ENCODE data around the gene PLA2G4F. TPM values are rescaled to one million over a fixed set of nuclear protein-coding genes. Genes with fewer than 3 reads are reported as not detected.

PLA2G4F gene
- total and polyA plus RNA-seq, 7 donors: 0.20 to 5.3 (median 1.9) TPM

- no peaks in the 10 kb centered on the region for H3K9me3 ChIP-seq
- no peak for ATAC-seq
- no peak overlapping the region for H3K27ac ChIP-seq
- H3K27me3 ChIP-seq (ENCODE audit: insufficient read depth in 3 of 3, low read length in 2 of 3): peaks cover 0 to 6% (median 0%) of the 10 kb centered on the region in 3 donors
- no peak for TF ChIP-seq CTCF (IDR thresholded peaks at IDR 0.05)
- H3K36me3 ChIP-seq (ENCODE audit: insufficient read depth in 1 of 2, low read depth in 1 of 2): no peaks in the 10 kb centered on the region
- no peak for DNase-seq
- WGBS, 3 donors: 92 to 97% (median 95%) methylated on average over 3 of the region's 3 CpGs
- H3K4me3 ChIP-seq: no peak overlapping the region
- H3K4me1 ChIP-seq: no peaks in the 10 kb centered on the region
- intact Hi-C loops (cut with DNase I): no loop called here
Measured at GRCh38 chr15:42123546-42123945, 32.9 kb downstream of the PLA2G4F start.

DNA sequence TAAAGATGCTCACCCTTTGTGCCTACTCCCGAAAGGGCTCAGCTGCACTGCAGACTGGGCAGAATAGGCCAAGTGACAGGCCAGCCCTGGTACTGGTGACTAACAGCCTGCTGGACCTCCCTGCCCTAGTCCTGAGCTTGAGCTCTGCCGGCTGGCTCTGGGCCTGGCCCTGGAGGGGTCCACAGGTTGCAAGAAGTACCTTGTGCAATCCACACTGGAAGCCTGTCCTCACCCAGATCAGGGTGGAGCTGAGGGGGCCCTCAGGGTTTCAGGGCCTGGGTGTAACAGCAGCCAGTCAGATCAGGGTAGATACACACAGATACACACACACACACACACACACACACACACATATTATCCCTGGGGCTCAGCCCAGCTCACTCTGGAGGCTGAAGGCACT, 34.8 kb downstream of the PLA2G4F start:
- Histone ChIP-seq H3K4me1 (no peaks in the 10 kb centered on the region), H3K27me3 (ENCODE audit: insufficient read depth in 3 of 3, low read length in 2 of 3) (no peaks in the 10 kb centered on the region), H3K36me3 (ENCODE audit: insufficient read depth in 1 of 2, low read depth in 1 of 2) (no peaks in the 10 kb centered on the region), H3K27ac (no peak overlapping the region), H3K9me3 (no peaks in the 10 kb centered on the region), H3K4me3 (no peak overlapping the region)
- intact Hi-C loops (cut with DNase I): no loop called here
- no peak for DNase-seq
- WGBS, 3 donors: 46 to 67% (median 49%) methylated on average over 2 of the region's 2 CpGs
- peak in 1 of 4 donors; percentile 37 for ATAC-seq
- TF ChIP-seq CTCF (IDR thresholded peaks at IDR 0.05): no peak

DNA sequence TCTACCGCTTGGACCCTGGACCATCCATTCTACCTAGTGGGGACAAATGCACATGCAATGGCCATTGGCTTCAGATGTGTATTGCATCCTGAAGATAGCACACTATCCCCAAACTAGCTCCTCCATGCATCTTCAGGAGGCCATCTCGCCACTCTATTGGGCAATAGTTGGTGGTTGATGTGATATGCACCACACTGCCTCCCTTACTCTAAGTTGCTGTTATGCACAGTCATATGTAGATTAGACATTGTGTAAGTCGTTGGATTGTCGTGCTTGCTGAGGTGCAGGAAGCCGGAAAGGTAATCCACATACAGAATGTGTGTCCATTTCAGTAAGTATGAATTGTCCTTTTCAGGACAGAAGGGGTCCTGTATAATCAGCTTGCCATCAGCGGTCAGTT, 35.4 kb downstream of the PLA2G4F start:
- no peaks in the 10 kb centered on the region for H3K9me3 ChIP-seq
- H3K27me3 ChIP-seq (ENCODE audit: insufficient read depth in 3 of 3, low read length in 2 of 3): no peaks in the 10 kb centered on the region
- no peaks in the 10 kb centered on the region for H3K4me1 ChIP-seq
- ATAC-seq (no peak), DNase-seq (no peak)
- no peak overlapping the region for H3K27ac ChIP-seq
- no peak for TF ChIP-seq CTCF (IDR thresholded peaks at IDR 0.05)
- intact Hi-C loops (cut with DNase I): no loop called here
- no peaks in the 10 kb centered on the region for H3K36me3 ChIP-seq (ENCODE audit: insufficient read depth in 1 of 2, low read depth in 1 of 2)
- no peak overlapping the region for H3K4me3 ChIP-seq
- WGBS, 3 donors: 89 to 96% (median 89%) methylated on average over 6 of the region's 6 CpGs

DNA sequence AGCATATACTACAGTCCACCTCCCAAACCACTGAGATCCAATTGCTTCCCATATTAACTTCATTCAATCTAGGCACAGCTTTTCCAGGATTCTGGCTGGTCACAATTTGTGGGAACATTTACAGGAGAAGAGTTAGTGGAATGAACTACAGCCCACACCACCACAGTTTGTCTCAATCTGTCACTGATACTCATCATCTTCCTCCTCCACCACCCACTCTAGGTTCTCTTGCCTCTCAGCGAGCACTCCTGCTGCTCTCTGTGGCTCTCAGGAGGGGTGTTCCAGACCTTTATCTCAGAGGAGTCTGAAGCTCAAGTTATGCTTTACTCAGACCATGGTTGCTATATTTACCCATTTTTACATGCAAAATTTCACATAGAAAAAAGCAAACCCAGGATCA, 36.2 kb downstream of the PLA2G4F start:
- Histone ChIP-seq H3K27ac (no peak overlapping the region), H3K4me1 (no peaks in the 10 kb centered on the region), H3K9me3 (no peaks in the 10 kb centered on the region), H3K27me3 (ENCODE audit: insufficient read depth in 3 of 3, low read length in 2 of 3) (no peaks in the 10 kb centered on the region), H3K4me3 (no peak overlapping the region), H3K36me3 (ENCODE audit: insufficient read depth in 1 of 2, low read depth in 1 of 2) (no peaks in the 10 kb centered on the region)
- TF ChIP-seq CTCF (IDR thresholded peaks at IDR 0.05): no peak
- DNase-seq (no peak), ATAC-seq (no peak)
- intact Hi-C loops (cut with DNase I): no loop called here
- WGBS, 3 donors: 89 to 96% (median 89%) methylated on average over 1 of the region's 1 CpG

DNA sequence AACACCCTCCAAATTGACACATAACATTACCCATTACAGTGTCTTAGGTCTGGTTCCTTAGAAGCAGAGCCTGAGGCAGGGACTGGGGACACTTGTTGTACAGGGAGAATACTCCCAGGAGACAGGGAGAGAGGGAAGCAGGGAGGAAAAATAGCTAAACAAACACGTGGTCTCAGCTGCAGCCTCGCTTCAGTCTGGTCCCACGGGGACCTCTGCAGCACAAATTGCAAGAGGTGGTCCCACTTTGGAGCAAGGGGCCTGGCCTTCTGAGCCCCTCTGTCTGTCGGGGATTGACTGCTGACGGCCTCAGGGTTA, 37.0 kb downstream of the PLA2G4F start:
- H3K9me3 ChIP-seq: no peaks in the 10 kb centered on the region
- no peak overlapping the region for H3K27ac ChIP-seq
- 53 to 65% (median 53%) methylated on average over 5 of the region's 5 CpGs for WGBS, 3 donors
- H3K27me3 ChIP-seq (ENCODE audit: insufficient read depth in 3 of 3, low read length in 2 of 3): no peaks in the 10 kb centered on the region
- ATAC-seq: no peak
- H3K36me3 ChIP-seq (ENCODE audit: insufficient read depth in 1 of 2, low read depth in 1 of 2): no peaks in the 10 kb centered on the region
- H3K4me3 ChIP-seq: no peak overlapping the region
- no peak for TF ChIP-seq CTCF (IDR thresholded peaks at IDR 0.05)
- H3K4me1 ChIP-seq: no peaks in the 10 kb centered on the region
- intact Hi-C loops (cut with DNase I): no loop called here
- DNase-seq: no peak

Data from psoas muscle (tissue), 8 donors.